GM18505 (cell line): ENCODE data around the gene DNAAF3.
"Not testable (repeated sequence)": the region's sequence is repeated elsewhere in the genome, so short reads cannot be mapped to it uniquely, and the experiment has no call there.

Experiments
- ATAC-seq: cut with Tn5 transposase; IDR thresholded peaks from one replicate; pipeline ENCODE4 v1.9.1; 2021; ENCODE audit not compliant: unreplicated experiment
- POLR2A ChIP-seq: IDR thresholded peaks from 4 replicates; pipeline ENCODE4 v1.6.1; 2011; ENCODE audit warnings: borderline replicate concordance; ENCODE audit not compliant: insufficient read depth, insufficient read length; ENCODE audit errors: extremely low read depth

The DNAAF3 gene

GRCh38 chr19:55169136-55169535 is 2.7 kb upstream of the DNAAF3 start:
- no peak for TF ChIP-seq POLR2A
- no peak for ATAC-seq

- no peak for TF ChIP-seq POLR2A
- no peak for ATAC-seq
Measured at GRCh38 chr19:55165952-55166529, 372 bp downstream of the DNAAF3 start.

GRCh38 chr19:55161571-55162322 is 4.7 kb downstream of the DNAAF3 start:
- ATAC-seq: no peak
- TF ChIP-seq POLR2A: no peak

GRCh38 chr19:55160986-55161365 is 5.4 kb downstream of the DNAAF3 start:
- no peak for TF ChIP-seq POLR2A
- ATAC-seq: no peak

- ATAC-seq: no peak
- TF ChIP-seq POLR2A: no peak
Measured at GRCh38 chr19:55160128-55160985, 6.1 kb downstream of the DNAAF3 start.

DNA sequence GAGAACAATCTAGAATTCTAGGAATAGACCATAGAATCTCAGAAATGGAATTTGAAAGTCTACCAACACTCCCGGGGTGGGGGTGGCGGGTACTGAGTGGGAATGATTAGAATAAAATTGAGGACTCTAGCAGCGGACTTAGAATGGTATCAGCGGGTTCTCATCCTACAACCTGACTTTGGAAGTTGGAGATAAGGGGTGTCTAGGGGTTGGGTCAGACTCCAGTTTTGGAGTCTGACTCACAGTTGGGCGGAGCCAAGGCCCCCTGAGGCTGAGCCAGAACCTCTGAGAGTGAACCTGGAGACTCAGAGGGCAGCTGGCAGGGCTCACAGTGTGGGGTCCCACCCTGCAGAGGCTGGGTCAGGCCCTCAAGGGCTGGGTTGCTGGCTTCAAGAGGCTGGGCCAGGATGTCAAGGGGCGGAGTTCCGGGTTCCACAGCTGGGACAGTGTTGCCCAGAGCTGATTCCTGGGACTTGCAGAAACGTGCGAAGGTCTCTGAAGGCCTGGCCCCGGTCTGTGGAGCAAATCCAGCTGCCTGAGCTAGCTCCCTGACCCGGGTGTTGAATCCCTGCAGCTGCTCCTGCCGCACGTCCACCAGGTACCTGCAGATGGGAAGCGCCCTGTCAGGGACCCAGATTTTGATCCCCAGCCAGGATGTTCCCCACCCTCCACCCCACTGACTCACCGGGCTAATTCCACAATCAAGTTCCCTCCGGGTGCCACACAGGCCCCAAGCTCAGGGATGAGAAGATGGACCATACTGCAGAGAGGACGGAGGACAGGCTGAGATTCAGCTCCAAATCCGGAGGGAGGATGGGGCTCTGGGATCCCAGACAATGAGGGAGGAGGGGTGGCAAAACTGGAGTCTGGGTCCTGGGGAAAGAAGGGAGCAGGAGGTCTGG is 7.3 kb downstream of the DNAAF3 start:
- ATAC-seq: no peak
- no peak for TF ChIP-seq POLR2A

- no peak for TF ChIP-seq POLR2A
- ATAC-seq: no peak
Measured at GRCh38 chr19:55158423-55158822, 8.0 kb downstream of the DNAAF3 start.

GRCh38 chr19:55157064-55157908 is 9.1 kb downstream of the DNAAF3 start, which contains the start of gene TNNI3:
TNNI3 (minus strand) TSS chr19:55157732; CDS start chr19:55157589, 143 bp downstream.
- TF ChIP-seq POLR2A: no peak
- ATAC-seq: no peak

GRCh38 chr19:55156202-55157063 is 10.0 kb downstream of the DNAAF3 start:
- ATAC-seq: no peak
- TF ChIP-seq POLR2A: no peak

DNA sequence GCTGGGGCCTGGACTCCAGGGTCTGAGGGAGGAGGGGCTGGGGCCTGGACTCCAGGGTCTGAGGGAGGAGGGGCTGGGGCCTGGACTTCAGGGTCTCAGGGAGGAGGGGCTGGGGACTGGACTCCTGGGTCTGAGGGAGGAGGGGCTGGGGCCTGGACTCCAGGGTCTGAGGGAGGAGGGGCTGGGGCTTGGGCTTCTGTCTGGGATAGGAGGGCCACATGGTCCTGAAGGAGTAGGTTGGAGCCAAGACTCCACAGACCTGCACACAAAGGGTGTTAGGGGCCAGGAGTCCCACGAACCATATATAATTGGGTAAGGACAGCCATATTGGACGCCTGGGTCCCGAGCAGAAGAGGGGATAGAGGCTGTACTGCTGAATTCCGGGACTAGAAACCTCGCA is 10.6 kb downstream of the DNAAF3 start:
- ATAC-seq: not testable (repeated sequence)

DNA sequence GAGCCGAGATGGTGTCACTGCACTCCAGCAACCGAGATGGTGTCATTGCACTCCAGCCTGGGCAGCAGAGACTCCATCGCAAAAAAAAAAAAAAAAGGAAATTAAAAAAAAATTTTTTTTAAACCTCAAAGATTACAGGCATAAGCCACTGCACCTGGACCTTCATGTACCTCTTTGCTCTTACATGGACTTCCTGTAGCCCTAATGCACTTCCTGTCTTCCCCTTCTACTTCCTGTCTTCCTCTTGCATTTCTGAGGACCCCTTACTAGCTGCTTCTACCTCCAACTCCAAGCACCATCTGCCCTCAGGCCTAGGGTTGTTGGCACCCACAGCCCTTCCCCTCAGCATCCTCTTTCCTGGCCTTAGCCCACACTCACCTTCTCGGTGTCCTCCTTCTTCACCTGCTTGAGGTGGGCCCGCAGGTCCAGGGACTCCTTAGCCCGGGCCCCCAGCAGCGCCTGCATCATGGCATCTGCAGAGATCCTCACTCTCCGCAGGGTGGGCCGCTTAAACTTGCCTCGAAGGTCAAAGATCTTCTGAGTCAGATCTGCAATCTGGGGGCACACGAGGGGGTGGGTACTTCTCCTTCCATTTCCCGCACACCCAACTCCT is 12.7 kb downstream of the DNAAF3 start:
- no peak for TF ChIP-seq POLR2A
- ATAC-seq: no peak
